ENCODE data around the gene PTPN21. TPM values are rescaled to one million over a fixed set of nuclear protein-coding genes. Genes with fewer than 3 reads are reported as not detected.

The PTPN21 gene
- total and polyA plus RNA-seq, 4 donors = 2.1 to 7.2 (median 3.1) TPM

DNA sequence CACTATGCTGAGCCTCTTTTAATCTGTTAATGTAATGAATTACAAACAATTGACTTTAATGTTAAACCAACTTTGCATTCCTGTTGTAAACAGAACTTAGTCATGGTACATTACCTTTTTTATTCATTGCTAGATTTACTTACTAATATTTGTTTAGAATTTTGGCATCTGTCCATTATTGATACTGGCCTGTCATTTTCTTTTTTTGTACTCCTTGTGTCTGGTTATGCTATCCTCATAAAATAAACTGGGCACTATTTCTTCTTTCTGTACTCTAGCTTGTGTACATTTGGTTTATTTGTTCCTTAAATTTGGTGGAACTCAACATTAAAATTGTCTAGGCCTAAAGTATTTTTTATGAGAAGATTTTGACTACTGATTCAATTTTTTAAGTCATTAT lies 137.2 kb downstream of the PTPN21 start:
- TF ChIP-seq RXRA (IDR thresholded peaks at IDR 0.05) (no peak), TAF1 (conservative IDR thresholded peaks at IDR 0.05) (no peak), FOXA2 (IDR thresholded peaks at IDR 0.05) (no peak), YY1 (IDR thresholded peaks at IDR 0.05) (no peak), HNF4A (conservative IDR thresholded peaks at IDR 0.05) (no peak), HNF4G (IDR thresholded peaks at IDR 0.05) (no peak), SP1 (IDR thresholded peaks at IDR 0.05) (no peak), FOXA1 (IDR thresholded peaks at IDR 0.05) (no peak), NR2F2 (IDR thresholded peaks at IDR 0.05) (no peak), GABPA (IDR thresholded peaks at IDR 0.05 in 1 of 2, conservative IDR thresholded peaks at IDR 0.05 in 1 of 2) (no peak)
- TF ChIP-seq, protein P1, sequence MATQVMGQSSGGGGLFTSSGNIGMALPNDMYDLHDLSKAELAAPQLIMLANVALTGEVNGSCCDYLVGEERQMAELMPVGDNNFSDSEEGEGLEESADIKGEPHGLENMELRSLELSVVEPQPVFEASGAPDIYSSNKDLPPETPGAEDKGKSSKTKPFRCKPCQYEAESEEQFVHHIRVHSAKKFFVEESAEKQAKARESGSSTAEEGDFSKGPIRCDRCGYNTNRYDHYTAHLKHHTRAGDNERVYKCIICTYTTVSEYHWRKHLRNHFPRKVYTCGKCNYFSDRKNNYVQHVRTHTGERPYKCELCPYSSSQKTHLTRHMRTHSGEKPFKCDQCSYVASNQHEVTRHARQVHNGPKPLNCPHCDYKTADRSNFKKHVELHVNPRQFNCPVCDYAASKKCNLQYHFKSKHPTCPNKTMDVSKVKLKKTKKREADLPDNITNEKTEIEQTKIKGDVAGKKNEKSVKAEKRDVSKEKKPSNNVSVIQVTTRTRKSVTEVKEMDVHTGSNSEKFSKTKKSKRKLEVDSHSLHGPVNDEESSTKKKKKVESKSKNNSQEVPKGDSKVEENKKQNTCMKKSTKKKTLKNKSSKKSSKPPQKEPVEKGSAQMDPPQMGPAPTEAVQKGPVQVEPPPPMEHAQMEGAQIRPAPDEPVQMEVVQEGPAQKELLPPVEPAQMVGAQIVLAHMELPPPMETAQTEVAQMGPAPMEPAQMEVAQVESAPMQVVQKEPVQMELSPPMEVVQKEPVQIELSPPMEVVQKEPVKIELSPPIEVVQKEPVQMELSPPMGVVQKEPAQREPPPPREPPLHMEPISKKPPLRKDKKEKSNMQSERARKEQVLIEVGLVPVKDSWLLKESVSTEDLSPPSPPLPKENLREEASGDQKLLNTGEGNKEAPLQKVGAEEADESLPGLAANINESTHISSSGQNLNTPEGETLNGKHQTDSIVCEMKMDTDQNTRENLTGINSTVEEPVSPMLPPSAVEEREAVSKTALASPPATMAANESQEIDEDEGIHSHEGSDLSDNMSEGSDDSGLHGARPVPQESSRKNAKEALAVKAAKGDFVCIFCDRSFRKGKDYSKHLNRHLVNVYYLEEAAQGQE (IDR thresholded peaks at IDR 0.05) = no peak
- TF ChIP-seq, protein P2, sequence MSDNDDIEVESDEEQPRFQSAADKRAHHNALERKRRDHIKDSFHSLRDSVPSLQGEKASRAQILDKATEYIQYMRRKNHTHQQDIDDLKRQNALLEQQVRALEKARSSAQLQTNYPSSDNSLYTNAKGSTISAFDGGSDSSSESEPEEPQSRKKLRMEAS (IDR thresholded peaks at IDR 0.05) = no peak
- TF ChIP-seq, protein P3, sequence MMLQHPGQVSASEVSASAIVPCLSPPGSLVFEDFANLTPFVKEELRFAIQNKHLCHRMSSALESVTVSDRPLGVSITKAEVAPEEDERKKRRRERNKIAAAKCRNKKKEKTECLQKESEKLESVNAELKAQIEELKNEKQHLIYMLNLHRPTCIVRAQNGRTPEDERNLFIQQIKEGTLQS (IDR thresholded peaks at IDR 0.05) = no peak
- peaks cover 2 to 10% (median 7%) of the 10 kb centered on the region in 4 donors for H3K36me3 ChIP-seq (ENCODE audit: control insufficient read depth in 4 of 4, insufficient read depth in 3 of 4, low read depth in 1 of 4, low read length in 3 of 4)
- no peak for DNase-seq (ENCODE audit: low spot score)
- H3K27me3 ChIP-seq (ENCODE audit: control insufficient read depth in 4 of 4, insufficient read depth in 4 of 4, low read length in 3 of 4) = no peaks in the 10 kb centered on the region
- H3K27ac ChIP-seq (ENCODE audit: low read depth in 1 of 2, low read length in 2 of 2) = no peak overlapping the region
- no peak overlapping the region for H3K4me3 ChIP-seq (ENCODE audit: low read depth in 1 of 3, low read length in 3 of 3)
- no peaks in the 10 kb centered on the region for H3K4me1 ChIP-seq (ENCODE audit: control insufficient read depth in 4 of 4, insufficient read depth in 4 of 4, low read length in 3 of 4)
- H3K9me3 ChIP-seq (ENCODE audit: control insufficient read depth in 4 of 4, low read length in 3 of 4) = peaks cover 0 to 2% (median 1%) of the 10 kb centered on the region in 4 donors
- H3K9ac ChIP-seq (ENCODE audit: low read depth in 1 of 2, low read length in 2 of 2) = no peak overlapping the region

Small RNAs within 50 kb of the gene (small RNA-seq; reads per million reads assigned to genes)
- gene RNU4-22P = not detected

Other genes with a start within 250 kb of the PTPN21 start
- under 1 TPM in 1 of 2 donors, not detected in 1; 0.05 TPM for gene KCNK10, start 231.7 kb downstream of the PTPN21 start, total RNA-seq
- not detected for gene KCNK10, start 231.7 kb downstream of the PTPN21 start, polyA plus RNA-seq
- 1 to 10 TPM; 4.5 to 5.0 TPM for gene SPATA7, start 169.3 kb downstream of the PTPN21 start, total RNA-seq
- gene SPATA7, start 169.3 kb downstream of the PTPN21 start, polyA plus RNA-seq = 1 to 10 TPM; 2.9 to 4.3 TPM
- 10 to 100 TPM; 28.5 to 54.5 TPM for gene ZC3H14, start 8.0 kb upstream of the PTPN21 start, total RNA-seq
- gene ZC3H14, start 8.0 kb upstream of the PTPN21 start, polyA plus RNA-seq = 10 to 100 TPM; 22.4 to 34.9 TPM
- 1 to 10 TPM in 1 of 2 donors, under 1 TPM in 1; 0.92 to 3.8 TPM for gene EML5, start 237.9 kb upstream of the PTPN21 start, total RNA-seq
- under 1 TPM; 0.09 to 0.18 TPM for gene EML5, start 237.9 kb upstream of the PTPN21 start, polyA plus RNA-seq